ENCODE data around the gene HELZ2.

- TF ChIP-seq CTCF (IDR thresholded peaks at IDR 0.05): no peak
- TF ChIP-seq POLR2A (IDR thresholded peaks at IDR 0.05): no peak
These were observed 6.9 kb upstream of the HELZ2 start for GRCh38 chr20:63580796-63581461.
